ENCODE measurements around the gene LHX6. TPM values are rescaled to one million over a fixed set of nuclear protein-coding genes. Genes with fewer than 3 reads are reported as not detected.

The LHX6 gene
- total and polyA plus RNA-seq, 2 experiments from 2014 or later: 1.0 to 1.2 TPM

- TF ChIP-seq ZNF114 (CRISPR knock-in tag; IDR thresholded peaks at IDR 0.05) (no peak), REST (IDR thresholded peaks at IDR 0.05; ENCODE audit: unreplicated experiment) (no peak), CTCF (conservative IDR thresholded peaks at IDR 0.05; ENCODE audit: low read depth in 2 of 2) (no peak; a peak in 1 of 4 replicates), ZNF331 (CRISPR knock-in tag; IDR thresholded peaks at IDR 0.05; ENCODE audit: low read depth) (no peak), POLR2AphosphoS5 (IDR thresholded peaks at IDR 0.05; ENCODE audit: low read depth) (peak; percentile 85), STAT1 (IDR thresholded peaks at IDR 0.05; ENCODE audit: unreplicated experiment) (no peak)
Measured at GRCh38 chr9:122264360-122265148, 35.8 kb upstream of the LHX6 start, which contains the start of the genes MRRF and RBM18 (continued).

GRCh38 chr9:122263699-122264349 lies 35.1 kb upstream of the LHX6 start:
- Histone ChIP-seq H3K79me2 (replicated peaks; ENCODE audit: insufficient read depth) (peaks cover 53% of the 10 kb centered on the region), H4K20me1 (replicated peaks; ENCODE audit: insufficient read depth) (no peaks in the 10 kb centered on the region), H3K9me2 (ENCODE audit: insufficient read depth) (no peaks in the 10 kb centered on the region), H3K4me2 (peak overlapping the region; percentile 97), H3K27me3 (ENCODE audit: insufficient read depth) (no peaks in the 10 kb centered on the region), H2AFZ (peak overlapping the region; percentile 89), H3K4me1 (ENCODE audit: insufficient read depth) (peaks cover 14% of the 10 kb centered on the region; the same call in 1 of the 2 replicates), H3F3A (replicated peaks; ENCODE audit: low read depth) (0 out of 2 replicates have a peak, but pooled peaks cover 2% of the 10 kb centered on the region), H3K36me3 (ENCODE audit: insufficient read depth) (peaks cover 8% of the 10 kb centered on the region; the same call in 1 of the 2 replicates), H3K27ac (ENCODE audit: low read depth) (peak overlapping the region; percentile 74; the same call in 1 of the 2 replicates), H3K4me3 (peak overlapping the region; percentile 69)
- no peak for ATAC-seq
- peaks cover 7% of the 10 kb centered on the region for H3K27me3 Mint-ChIP-seq (ENCODE audit: insufficient read depth, low read depth, poor library complexity)
- H3K9me3 Mint-ChIP-seq: no peaks in the 10 kb centered on the region
- H3K36me3 Mint-ChIP-seq (ENCODE audit: low read depth): peaks cover 20% of the 10 kb centered on the region; the same call in 2 of the 3 replicates
- H3K27ac Mint-ChIP-seq: peak overlapping the region; percentile 99
- H3K4me1 Mint-ChIP-seq: peaks cover 14% of the 10 kb centered on the region
- TF ChIP-seq EZH2 (IDR thresholded peaks at IDR 0.05; ENCODE audit: low read depth, unreplicated experiment) (no peak), POLR2AphosphoS5 (IDR thresholded peaks at IDR 0.05; ENCODE audit: low read depth) (no peak), ZNF114 (CRISPR knock-in tag; IDR thresholded peaks at IDR 0.05) (no peak)
- H3K4me3 Mint-ChIP-seq: peak overlapping the region; percentile 97
- no peak for DNase-seq (ENCODE audit: low spot score)

All from GM23338 (cell line).